SK-N-MC (cell line): ENCODE results near the gene TEAD1.

ENCODE experiments used
- DNase-seq: peaks from one replicate; pipeline ENCODE4 v3.0.0-alpha.2; 2011; ENCODE audit warnings: low read depth, low spot score
- H3K27ac ChIP-seq: fragments of 200-600 bp; sonication (generic); 2 replicates; pipeline ENCODE4 v1.5.1; 2016; ENCODE audit warnings: mixed run types
- H3K36me3 ChIP-seq: fragments of 200-600 bp; sonication (generic); 2 replicates; pipeline ENCODE4 v1.6.1; 2017; ENCODE audit warnings: antibody characterized with exemption, low read length, mixed read lengths; ENCODE audit not compliant: insufficient read depth
- H3K4me3 ChIP-seq: fragments of 200-600 bp; sonication (generic); 2 replicates; pipeline ENCODE4 v1.5.1; 2016
- H3K9ac ChIP-seq: fragments of 200-600 bp; sonication (generic); 2 replicates; pipeline ENCODE4 v1.8.0; 2017; ENCODE audit warnings: mixed run types, mixed read lengths; ENCODE audit not compliant: insufficient read length
- H3K9me3 ChIP-seq: fragments of 200-600 bp; sonication (generic); 2 replicates; pipeline ENCODE4 v1.6.1; 2017; ENCODE audit warnings: low read depth, mild to moderate bottlenecking, antibody characterized with exemption, low read length, moderate library complexity, mixed read lengths
- EZH2 ChIP-seq: fragments of 200-600 bp; sonication (generic); IDR thresholded peaks from one replicate; pipeline ENCODE4 v1.6.1; 2017; ENCODE audit warnings: antibody characterized with exemption
- FOXP2 ChIP-seq: optimal IDR thresholded peaks from 2 replicates; pipeline ENCODE3; 2011; ENCODE audit warnings: mild to moderate bottlenecking, moderate library complexity; ENCODE audit not compliant: insufficient read depth; ENCODE audit errors: extremely low read length, control extremely low read depth
- POLR2AphosphoS5 ChIP-seq: IDR thresholded peaks from 2 replicates; pipeline ENCODE4 v1.6.1; 2012; ENCODE audit warnings: mild to moderate bottlenecking, low read depth, low read length, borderline replicate concordance

The TEAD1 gene

GRCh38 chr11:12636871-12637410 is 37.3 kb upstream of the TEAD1 start:
- Histone ChIP-seq H3K9me3 (no peaks in the 10 kb centered on the region), H3K4me3 (no peak overlapping the region), H3K36me3 (no peaks in the 10 kb centered on the region), H3K9ac (no peak overlapping the region), H3K27ac (no peak overlapping the region)
- no peak for TF ChIP-seq FOXP2
- no peak for DNase-seq

GRCh38 chr11:12639388-12639787 is 34.8 kb upstream of the TEAD1 start:
- Histone ChIP-seq H3K9me3 (no peaks in the 10 kb centered on the region), H3K27ac (no peak overlapping the region), H3K36me3 (no peaks in the 10 kb centered on the region), H3K4me3 (no peak overlapping the region), H3K9ac (no peak overlapping the region)
- DNase-seq = no peak
- TF ChIP-seq EZH2 (no peak), POLR2AphosphoS5 (no peak), FOXP2 (no peak)

GRCh38 chr11:12640355-12640754 is 33.9 kb upstream of the TEAD1 start:
- Histone ChIP-seq H3K27ac (no peak overlapping the region; the same call in 1 of the 2 replicates), H3K36me3 (no peaks in the 10 kb centered on the region), H3K9me3 (no peaks in the 10 kb centered on the region), H3K9ac (no peak overlapping the region), H3K4me3 (no peak overlapping the region)
- no peak for DNase-seq
- TF ChIP-seq EZH2 = no peak
- no peak for TF ChIP-seq FOXP2
- TF ChIP-seq POLR2AphosphoS5 = no peak

GRCh38 chr11:12640926-12641849 is 33.0 kb upstream of the TEAD1 start:
- H3K27ac ChIP-seq = no peak overlapping the region
- TF ChIP-seq EZH2 (no peak), POLR2AphosphoS5 (no peak), FOXP2 (no peak)
- no peak for DNase-seq
- H3K9ac ChIP-seq = no peak overlapping the region
- H3K9me3 ChIP-seq = no peaks in the 10 kb centered on the region
- H3K4me3 ChIP-seq = no peak overlapping the region
- no peaks in the 10 kb centered on the region for H3K36me3 ChIP-seq

GRCh38 chr11:12642040-12642439 is 32.2 kb upstream of the TEAD1 start:
- no peak for TF ChIP-seq POLR2AphosphoS5
- no peak for TF ChIP-seq EZH2
- TF ChIP-seq FOXP2 = no peak
- H3K27ac ChIP-seq = peak overlapping the region; percentile 17
- no peak overlapping the region for H3K4me3 ChIP-seq
- no peaks in the 10 kb centered on the region for H3K36me3 ChIP-seq
- DNase-seq = no peak
- no peak overlapping the region for H3K9ac ChIP-seq
- no peaks in the 10 kb centered on the region for H3K9me3 ChIP-seq

GRCh38 chr11:12642806-12643428 is 31.3 kb upstream of the TEAD1 start:
- TF ChIP-seq POLR2AphosphoS5 = no peak
- TF ChIP-seq FOXP2 = no peak
- TF ChIP-seq EZH2 = no peak
- Histone ChIP-seq H3K9ac (no peak overlapping the region), H3K27ac (no peak overlapping the region), H3K9me3 (no peaks in the 10 kb centered on the region), H3K4me3 (no peak overlapping the region), H3K36me3 (no peaks in the 10 kb centered on the region)
- DNase-seq = no peak

GRCh38 chr11:12646478-12646877 is 27.7 kb upstream of the TEAD1 start:
- no peak overlapping the region for H3K27ac ChIP-seq

GRCh38 chr11:12653729-12654128 is 20.5 kb upstream of the TEAD1 start:
- no peak for TF ChIP-seq EZH2
- no peak for TF ChIP-seq POLR2AphosphoS5
- TF ChIP-seq FOXP2 = no peak
- no peak overlapping the region for H3K27ac ChIP-seq
- DNase-seq = no peak
- H3K4me3 ChIP-seq = no peak overlapping the region
- H3K9ac ChIP-seq = no peak overlapping the region
- H3K9me3 ChIP-seq = peaks cover 2% of the 10 kb centered on the region; the same call in 1 of the 2 replicates
- H3K36me3 ChIP-seq = no peaks in the 10 kb centered on the region

More at GRCh38 chr11:12646478-12646877, 27.7 kb upstream of the TEAD1 start:
- TF ChIP-seq EZH2 (no peak), POLR2AphosphoS5 (no peak), FOXP2 (no peak)
- no peaks in the 10 kb centered on the region for H3K36me3 ChIP-seq
- no peak overlapping the region for H3K9ac ChIP-seq
- no peak overlapping the region for H3K4me3 ChIP-seq
- no peak for DNase-seq
- no peaks in the 10 kb centered on the region for H3K9me3 ChIP-seq
